ENCODE data around the gene DNAJC27. TPM values are rescaled to one million over a fixed set of nuclear protein-coding genes. Genes with fewer than 3 reads are reported as not detected.

DNAJC27 gene
- total and polyA plus RNA-seq, 2 of the 13 experiments (the other 11 are each of a cell fraction or from before 2014, with no cell fraction given): 3.1 to 3.7 TPM

GRCh38 chr2:24972315-24972961 is 683 bp upstream of the DNAJC27 start (continued):
- TF ChIP-seq MAFG (CRISPR knock-in tag; IDR thresholded peaks at IDR 0.05): no peak
- TF ChIP-seq ETV5 (CRISPR knock-in tag; IDR thresholded peaks at IDR 0.05; ENCODE audit: borderline replicate concordance): no peak
- no peak for TF ChIP-seq CEBPG (CRISPR knock-in tag; IDR thresholded peaks at IDR 0.05)
- no peak for TF ChIP-seq HOXA7 (CRISPR knock-in tag; IDR thresholded peaks at IDR 0.05)
- no peak; the same call in 1 of the 2 replicates for TF ChIP-seq TIGD3 (CRISPR knock-in tag; IDR thresholded peaks at IDR 0.05; ENCODE audit: borderline replicate concordance)
- TF ChIP-seq ZNF337 (CRISPR knock-in tag; IDR thresholded peaks at IDR 0.05; ENCODE audit: borderline replicate concordance, low read depth): no peak
- no peak for TF ChIP-seq ZNF770 (CRISPR knock-in tag; IDR thresholded peaks at IDR 0.05)
- 0 out of 2 replicates have a peak, but pooled peaks have one; percentile 3 for TF ChIP-seq NCOA1 (CRISPR knock-in tag; IDR thresholded peaks at IDR 0.05)
- TF ChIP-seq ZNF616 (CRISPR knock-in tag; IDR thresholded peaks at IDR 0.05; ENCODE audit: low read depth): no peak
- TF ChIP-seq ZNF740 (CRISPR knock-in tag; IDR thresholded peaks at IDR 0.05): peak; percentile 5; the same call in 1 of the 2 replicates
- TF ChIP-seq ZNF704 (CRISPR knock-in tag; IDR thresholded peaks at IDR 0.05; ENCODE audit: borderline replicate concordance): no peak
- TF ChIP-seq KDM5A (IDR thresholded peaks at IDR 0.05; ENCODE audit: borderline replicate concordance, low read length): peak; percentile 31; the same call in 1 of the 2 replicates
- TF ChIP-seq STAT5B (CRISPR knock-in tag; IDR thresholded peaks at IDR 0.05): 0 out of 2 replicates have a peak, but pooled peaks have one; percentile 36
- TF ChIP-seq ZNF546 (CRISPR knock-in tag; conservative IDR thresholded peaks at IDR 0.05): no peak
- TF ChIP-seq HES4 (CRISPR knock-in tag; IDR thresholded peaks at IDR 0.05; ENCODE audit: borderline replicate concordance): 0 out of 2 replicates have a peak, but pooled peaks have one; percentile 59
- TF ChIP-seq ZNF496 (CRISPR knock-in tag; IDR thresholded peaks at IDR 0.05; ENCODE audit: insufficient replicate concordance): no peak
- TF ChIP-seq ZNF563 (CRISPR knock-in tag; IDR thresholded peaks at IDR 0.05): peak; percentile 55; the same call in 1 of the 2 replicates
- TF ChIP-seq HOXA9 (CRISPR knock-in tag; IDR thresholded peaks at IDR 0.05; ENCODE audit: borderline replicate concordance): 0 out of 2 replicates have a peak, but pooled peaks have one; percentile 71
- peak; percentile 18; the same call in 1 of the 2 replicates for TF ChIP-seq RFXAP (CRISPR knock-in tag; IDR thresholded peaks at IDR 0.05; ENCODE audit: borderline replicate concordance)
- peak; percentile 21; the same call in 1 of the 2 replicates for TF ChIP-seq ZNF605 (CRISPR knock-in tag; IDR thresholded peaks at IDR 0.05)
- no peak for TF ChIP-seq GMEB2 (CRISPR knock-in tag; IDR thresholded peaks at IDR 0.05; ENCODE audit: low read depth)
- TF ChIP-seq PHF20 (CRISPR knock-in tag; IDR thresholded peaks at IDR 0.05): no peak
- TF ChIP-seq ZNF180 (CRISPR knock-in tag; IDR thresholded peaks at IDR 0.05; ENCODE audit: borderline replicate concordance, low read depth): no peak
